ENCODE results near the gene PIR.
A peak's percentile ranks its signal among the peaks of the same experiment; 100 is the strongest.

Gene PIR

GRCh38 chrX:15475486-15475885 lies 17.6 kb downstream of the PIR start:
- DNase-seq, result no peak

- DNase-seq, result no peak
Measured at GRCh38 chrX:15475021-15475420, 18.1 kb downstream of the PIR start.

GRCh38 chrX:15474028-15474427 lies 19.1 kb downstream of the PIR start:
- DNase-seq, result peak; percentile 56

- DNase-seq, result no peak
Measured at GRCh38 chrX:15472531-15472930, 20.6 kb downstream of the PIR start.

- peak; percentile 70 for DNase-seq
Measured at GRCh38 chrX:15471028-15471427, 22.1 kb downstream of the PIR start.

- no peak for DNase-seq
Measured at GRCh38 chrX:15469613-15470012, 23.5 kb downstream of the PIR start.

- peak; percentile 21 for DNase-seq
Measured at GRCh38 chrX:15468036-15468435, 25.1 kb downstream of the PIR start.

- DNase-seq, result no peak
Measured at GRCh38 chrX:15465896-15466651, 27.1 kb downstream of the PIR start.

GRCh38 chrX:15465347-15465746 lies 27.8 kb downstream of the PIR start:
- no peak for DNase-seq

- DNase-seq, result no peak
Measured at GRCh38 chrX:15464704-15465103, 28.4 kb downstream of the PIR start.

GRCh38 chrX:15451913-15452312 lies 41.2 kb downstream of the PIR start:
- no peak for DNase-seq

GRCh38 chrX:15448010-15448639 lies 45.0 kb downstream of the PIR start:
- no peak for DNase-seq

- no peak for DNase-seq
Measured at GRCh38 chrX:15441464-15441863, 51.7 kb downstream of the PIR start.

- no peak for DNase-seq
Measured at GRCh38 chrX:15438332-15438731, 54.8 kb downstream of the PIR start.

- no peak for DNase-seq
Measured at GRCh38 chrX:15437724-15438123, 55.4 kb downstream of the PIR start.

GRCh38 chrX:15435836-15436619 lies 57.1 kb downstream of the PIR start:
- DNase-seq, result no peak

GRCh38 chrX:15434205-15434604 lies 58.9 kb downstream of the PIR start:
- DNase-seq, result no peak

- DNase-seq, result no peak
Measured at GRCh38 chrX:15430584-15430983, 62.5 kb downstream of the PIR start.

GRCh38 chrX:15430076-15430475 lies 63.1 kb downstream of the PIR start:
- no peak for DNase-seq

GRCh38 chrX:15425024-15425423 lies 68.1 kb downstream of the PIR start:
- no peak for DNase-seq

GRCh38 chrX:15418707-15419181 lies 74.4 kb downstream of the PIR start:
- DNase-seq, result no peak

GRCh38 chrX:15418041-15418706 lies 75.0 kb downstream of the PIR start:
- no peak for DNase-seq
